Spinal cord (tissue), 10 donors: Measurements from ENCODE around the gene TRIM6. TPM values are rescaled to one million over a fixed set of nuclear protein-coding genes. Genes with fewer than 3 reads are reported as not detected.
A peak's percentile ranks its signal among the peaks of the same experiment; 100 is the strongest.
"Not testable (repeated sequence)": the region's sequence is repeated elsewhere in the genome, so short reads cannot be mapped to it uniquely, and the experiment has no call there.

ENCODE experiments used
- DNase-seq, 6 donors: peaks; one replicate each; pipeline versions ENCODE4 v3.0.0 to v3.0.0-alpha.2; 2013 to 2015; ENCODE audit warnings: low spot score in 6 of 6, low read depth in 4 of 6
- H3K27ac ChIP-seq: one replicate; pipeline ENCODE4 v1.5.1; 2013; ENCODE audit warnings: low read depth, low read length, control low read depth
- H3K27me3 ChIP-seq: one replicate; pipeline ENCODE4 v1.6.1; 2013; ENCODE audit warnings: low read length; ENCODE audit not compliant: control insufficient read depth, insufficient read depth
- H3K36me3 ChIP-seq: one replicate; pipeline ENCODE4 v1.6.1; 2013; ENCODE audit warnings: low read length; ENCODE audit not compliant: control insufficient read depth, insufficient read depth
- H3K4me1 ChIP-seq: one replicate; pipeline ENCODE4 v1.6.1; 2013; ENCODE audit warnings: low read length; ENCODE audit not compliant: control insufficient read depth, insufficient read depth
- H3K4me3 ChIP-seq: one replicate; pipeline ENCODE4 v1.5.1; 2013; ENCODE audit warnings: low read depth, low read length, control low read depth
- H3K9me3 ChIP-seq: one replicate; pipeline ENCODE4 v1.6.1; 2013; ENCODE audit warnings: low read length; ENCODE audit not compliant: control insufficient read depth, insufficient read depth
- WGBS: methylation state at CpG from one replicate; pipeline ENCODE4 v1.1.5; 2013; ENCODE audit warnings: missing lambda C conversion rate; ENCODE audit not compliant: insufficient coverage; 5-methylcytosine and 5-hydroxymethylcytosine counted together
- polyA plus RNA-seq, 2 donors: library from polyadenylated mRNA; unstranded; fragments of 120-200 nt; gene quantifications; one replicate each; pipeline ENCODE4 v1.2.1, GENCODE V29; 2013; ENCODE audit not compliant: insufficient read length in 2 of 2
- total RNA-seq, 2 donors: library from RNA; depleted of rRNA in 1 of 2; stranded (reverse); fragments of 120-200 nt in 1 of 2; fragments of >200 nt in 1 of 2; gene quantifications; one replicate each; pipeline versions ENCODE4 v1.2.3 to v1.2.4, GENCODE V29; 2013 to 2014
- donor health status: healthy.

The TRIM6 gene
- total and polyA plus RNA-seq, 4 donors: 1.1 to 4.3 (median 2.5) TPM

GRCh38 chr11:5600374-5600851 lies 4.0 kb downstream of the TRIM6 start:
- peak in 3 of 6 donors; percentile 53 to 84 (median 74) for DNase-seq
- Histone ChIP-seq H3K27ac (peak overlapping the region; percentile 20), H3K4me3 (no peak overlapping the region), H3K4me1 (peaks cover 6% of the 10 kb centered on the region), H3K36me3 (no peaks in the 10 kb centered on the region), H3K27me3 (peaks cover 2% of the 10 kb centered on the region), H3K9me3 (no peaks in the 10 kb centered on the region)
- WGBS: 40% methylated on average over 7 of the region's 9 CpGs

GRCh38 chr11:5602791-5603190 lies 6.4 kb downstream of the TRIM6 start:
- WGBS: no CpG with 5 or more reads among the region's 4 CpGs
- H3K27ac ChIP-seq, H3K4me1 ChIP-seq, H3K4me3 ChIP-seq, H3K36me3 ChIP-seq, DNase-seq, H3K27me3 ChIP-seq, H3K9me3 ChIP-seq: not testable (repeated sequence)

GRCh38 chr11:5603326-5603725 lies 6.9 kb downstream of the TRIM6 start:
- Histone ChIP-seq H3K9me3 (no peaks in the 10 kb centered on the region), H3K27ac (no peak overlapping the region), H3K4me1 (no peaks in the 10 kb centered on the region), H3K27me3 (no peaks in the 10 kb centered on the region), H3K4me3 (no peak overlapping the region), H3K36me3 (no peaks in the 10 kb centered on the region)
- DNase-seq: no peak
- 92% methylated on average over 7 of the region's 8 CpGs for WGBS

- no peak for DNase-seq
- Histone ChIP-seq H3K4me1 (no peaks in the 10 kb centered on the region), H3K27ac (no peak overlapping the region), H3K9me3 (no peaks in the 10 kb centered on the region), H3K4me3 (no peak overlapping the region), H3K36me3 (no peaks in the 10 kb centered on the region), H3K27me3 (no peaks in the 10 kb centered on the region)
- 81% methylated on average over 3 of the region's 4 CpGs for WGBS
Observed at GRCh38 chr11:5604896-5605295, 8.5 kb downstream of the TRIM6 start.

- Histone ChIP-seq H3K4me3 (no peak overlapping the region), H3K27ac (no peak overlapping the region), H3K27me3 (no peaks in the 10 kb centered on the region), H3K36me3 (no peaks in the 10 kb centered on the region), H3K4me1 (no peaks in the 10 kb centered on the region), H3K9me3 (no peaks in the 10 kb centered on the region)
- 56% methylated on average over 2 of the region's 5 CpGs for WGBS
- DNase-seq: peak in 2 of 6 donors; percentile 14 to 32
Observed at GRCh38 chr11:5605849-5606248, 9.4 kb downstream of the TRIM6 start.

- no peak for DNase-seq
- H3K4me3 ChIP-seq: no peak overlapping the region
- WGBS: 89% methylated on average over 6 of the region's 6 CpGs
Observed at GRCh38 chr11:5608808-5609207, 12.4 kb downstream of the TRIM6 start.

GRCh38 chr11:5610446-5610845 lies 14.0 kb downstream of the TRIM6 start:
- no peak overlapping the region for H3K27ac ChIP-seq
- no peak for DNase-seq
- 93% methylated on average over 3 of the region's 5 CpGs for WGBS
- no peaks in the 10 kb centered on the region for H3K36me3 ChIP-seq
- H3K4me3 ChIP-seq: no peak overlapping the region
- H3K4me1 ChIP-seq: no peaks in the 10 kb centered on the region
- H3K9me3 ChIP-seq: no peaks in the 10 kb centered on the region
- no peaks in the 10 kb centered on the region for H3K27me3 ChIP-seq

More at GRCh38 chr11:5608808-5609207, 12.4 kb downstream of the TRIM6 start:
- no peak overlapping the region for H3K27ac ChIP-seq
- H3K36me3 ChIP-seq: no peaks in the 10 kb centered on the region
- no peaks in the 10 kb centered on the region for H3K4me1 ChIP-seq
- no peaks in the 10 kb centered on the region for H3K27me3 ChIP-seq
- no peaks in the 10 kb centered on the region for H3K9me3 ChIP-seq

- Histone ChIP-seq H3K4me3 (no peak overlapping the region), H3K36me3 (no peaks in the 10 kb centered on the region), H3K9me3 (no peaks in the 10 kb centered on the region), H3K27ac (no peak overlapping the region), H3K4me1 (no peaks in the 10 kb centered on the region), H3K27me3 (no peaks in the 10 kb centered on the region)
- WGBS: 91% methylated on average over 8 of the region's 11 CpGs
- DNase-seq: no peak
Observed at GRCh38 chr11:5611627-5612026, 15.2 kb downstream of the TRIM6 start.

GRCh38 chr11:5618807-5619206 lies 22.4 kb downstream of the TRIM6 start:
- Histone ChIP-seq H3K27me3 (no peaks in the 10 kb centered on the region), H3K36me3 (no peaks in the 10 kb centered on the region), H3K4me1 (no peaks in the 10 kb centered on the region), H3K27ac (no peak overlapping the region), H3K4me3 (no peak overlapping the region), H3K9me3 (no peaks in the 10 kb centered on the region)
- no peak for DNase-seq
- 100% methylated on average over 1 of the region's 3 CpGs for WGBS

GRCh38 chr11:5620651-5621521 lies 24.4 kb downstream of the TRIM6 start:
- no peak overlapping the region for H3K27ac ChIP-seq
- no peaks in the 10 kb centered on the region for H3K36me3 ChIP-seq
- H3K4me1 ChIP-seq: peaks cover 3% of the 10 kb centered on the region
- no peak overlapping the region for H3K4me3 ChIP-seq
- H3K27me3 ChIP-seq: no peaks in the 10 kb centered on the region
- 100% methylated on average over 1 of the region's 3 CpGs for WGBS
- DNase-seq: no peak
- no peaks in the 10 kb centered on the region for H3K9me3 ChIP-seq
